Vagina (tissue), 2 donors: ENCODE results near the gene ECT2. TPM values are rescaled to one million over a fixed set of nuclear protein-coding genes. Genes with fewer than 3 reads are reported as not detected.
A peak's percentile ranks its signal among the peaks of the same experiment; 100 is the strongest.

Source experiments
- DNase-seq, 2 donors: peaks; one replicate each; pipeline ENCODE4 v3.0.0-alpha.2; 2017; ENCODE audit errors: extremely low spot score in 2 of 2
- H3K27ac ChIP-seq: fragments of 200-600 bp; sonication (generic); one replicate; pipeline ENCODE4 v1.5.1; 2019
- H3K27me3 ChIP-seq: fragments of 200-600 bp; sonication (generic); one replicate; pipeline ENCODE4 v1.5.1; 2019
- H3K36me3 ChIP-seq, 2 donors: fragments of 200-600 bp; sonication (generic); one replicate each; pipeline ENCODE4 v1.5.1; 2017 to 2019
- H3K4me1 ChIP-seq: fragments of 200-600 bp; sonication (generic); one replicate; pipeline ENCODE4 v1.5.1; 2019
- H3K4me3 ChIP-seq, 2 donors: fragments of 200-600 bp; sonication (generic); 1 replicate in 1 of 2; 2 replicates in 1 of 2; pipeline ENCODE4 v1.5.1; 2016 to 2019
- H3K9me3 ChIP-seq: fragments of 200-600 bp; sonication (generic); one replicate; pipeline ENCODE4 v1.5.1; 2019
- POLR2A ChIP-seq, 2 donors: fragments of 450-650 bp; IDR thresholded peaks; one replicate each; pipeline ENCODE4 v1.6.1; 2017; ENCODE audit warnings: antibody characterized with exemption in 2 of 2, mild to moderate bottlenecking in 2 of 2, moderate library complexity in 2 of 2
- POLR2AphosphoS5 ChIP-seq, 2 donors: sonication (generic); formaldehyde crosslinking; IDR thresholded peaks; one replicate each; pipeline ENCODE4 v1.9.0; 2017; ENCODE audit warnings: antibody characterized with exemption in 2 of 2, mild to moderate bottlenecking in 2 of 2, low read depth in 1 of 2; ENCODE audit not compliant: insufficient read depth in 1 of 2
- intact Hi-C: fragments of 100-400 bp; cut with DNase I; formaldehyde crosslinking; loops from one replicate; pipeline ENCODE4 v1.15.1; 2023
- total RNA-seq: library from RNA; depleted of rRNA; stranded (reverse); fragments of >200 nt; gene quantifications from one replicate; pipeline ENCODE4 v1.2.3, GENCODE V29; 2016
- TF ChIP-seq, protein P1 (sequence below), 3 experiments: fragments of 450-650 bp in 2 of 3; fragments of 200-600 bp in 1 of 3; sonication (generic) in 1 of 3; IDR thresholded peaks; one replicate each; pipeline ENCODE4 v1.5.1; 2017 to 2019; ENCODE audit warnings: antibody characterized with exemption in 3 of 3, mild to moderate bottlenecking in 2 of 3, moderate library complexity in 2 of 3

Gene ECT2
- total RNA-seq, 1 donor from 2014 or later = 6.4 TPM

DNA sequence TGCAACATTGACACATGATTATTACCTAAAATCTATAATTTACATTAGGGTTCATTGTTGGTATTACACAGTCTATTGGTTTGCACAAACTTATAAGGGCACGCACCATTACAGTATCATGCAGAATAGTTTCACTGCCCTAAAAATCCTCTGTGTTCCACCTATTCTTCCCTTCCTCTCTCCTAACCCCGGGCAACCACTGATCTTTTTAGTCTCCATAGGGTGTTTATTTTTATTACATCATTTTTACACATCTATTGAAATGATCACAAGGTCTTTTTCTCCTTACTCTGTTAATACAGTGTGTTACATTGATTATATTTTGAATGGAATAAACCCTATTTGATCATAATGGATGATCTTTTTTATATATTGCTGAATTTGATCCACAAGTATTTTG lies 15.5 kb upstream of the ECT2 start:
- intact Hi-C loops = no loop called here
- no peaks in the 10 kb centered on the region for H3K27me3 ChIP-seq
- TF ChIP-seq, protein P1, sequence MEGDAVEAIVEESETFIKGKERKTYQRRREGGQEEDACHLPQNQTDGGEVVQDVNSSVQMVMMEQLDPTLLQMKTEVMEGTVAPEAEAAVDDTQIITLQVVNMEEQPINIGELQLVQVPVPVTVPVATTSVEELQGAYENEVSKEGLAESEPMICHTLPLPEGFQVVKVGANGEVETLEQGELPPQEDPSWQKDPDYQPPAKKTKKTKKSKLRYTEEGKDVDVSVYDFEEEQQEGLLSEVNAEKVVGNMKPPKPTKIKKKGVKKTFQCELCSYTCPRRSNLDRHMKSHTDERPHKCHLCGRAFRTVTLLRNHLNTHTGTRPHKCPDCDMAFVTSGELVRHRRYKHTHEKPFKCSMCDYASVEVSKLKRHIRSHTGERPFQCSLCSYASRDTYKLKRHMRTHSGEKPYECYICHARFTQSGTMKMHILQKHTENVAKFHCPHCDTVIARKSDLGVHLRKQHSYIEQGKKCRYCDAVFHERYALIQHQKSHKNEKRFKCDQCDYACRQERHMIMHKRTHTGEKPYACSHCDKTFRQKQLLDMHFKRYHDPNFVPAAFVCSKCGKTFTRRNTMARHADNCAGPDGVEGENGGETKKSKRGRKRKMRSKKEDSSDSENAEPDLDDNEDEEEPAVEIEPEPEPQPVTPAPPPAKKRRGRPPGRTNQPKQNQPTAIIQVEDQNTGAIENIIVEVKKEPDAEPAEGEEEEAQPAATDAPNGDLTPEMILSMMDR (IDR thresholded peaks at IDR 0.05) = no peak
- TF ChIP-seq POLR2AphosphoS5 (IDR thresholded peaks at IDR 0.05; ENCODE audit: insufficient read depth in 1 of 2, low read depth in 1 of 2) = no peak
- TF ChIP-seq POLR2A (IDR thresholded peaks at IDR 0.05) = no peak
- H3K27ac ChIP-seq = no peak overlapping the region
- no peaks in the 10 kb centered on the region for H3K4me1 ChIP-seq
- H3K36me3 ChIP-seq = no peaks in the 10 kb centered on the region
- H3K9me3 ChIP-seq = no peaks in the 10 kb centered on the region
- DNase-seq = no peak
- H3K4me3 ChIP-seq = no peak overlapping the region

DNA sequence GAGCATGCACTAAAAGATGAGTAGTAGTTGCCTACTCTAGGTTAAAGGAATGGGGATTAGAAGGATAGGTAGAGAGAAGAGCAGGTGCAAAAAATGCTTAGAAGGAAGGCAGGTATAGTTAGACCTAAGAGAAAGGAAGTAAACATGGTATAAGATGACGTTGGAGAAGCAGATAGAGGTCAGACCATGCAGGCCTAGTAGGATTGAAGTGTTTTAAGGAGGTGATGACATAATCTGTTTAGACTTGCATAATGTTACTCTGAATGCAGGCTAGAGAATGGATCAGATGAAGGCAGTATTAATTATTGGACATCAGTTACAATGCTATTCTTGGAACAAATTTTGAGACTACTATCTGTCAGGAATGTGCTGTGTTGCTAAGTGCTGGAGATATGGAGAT lies 11.1 kb upstream of the ECT2 start:
- TF ChIP-seq POLR2AphosphoS5 (IDR thresholded peaks at IDR 0.05; ENCODE audit: insufficient read depth in 1 of 2, low read depth in 1 of 2) (no peak), POLR2A (IDR thresholded peaks at IDR 0.05) (no peak)
- TF ChIP-seq, protein P1 (IDR thresholded peaks at IDR 0.05) = no peak
- no peaks in the 10 kb centered on the region for H3K27me3 ChIP-seq
- H3K9me3 ChIP-seq = no peaks in the 10 kb centered on the region
- no peak for DNase-seq
- no peaks in the 10 kb centered on the region for H3K36me3 ChIP-seq
- H3K27ac ChIP-seq = no peak overlapping the region
- H3K4me3 ChIP-seq = no peak overlapping the region
- no peaks in the 10 kb centered on the region for H3K4me1 ChIP-seq
- intact Hi-C loops = no loop called here

DNA sequence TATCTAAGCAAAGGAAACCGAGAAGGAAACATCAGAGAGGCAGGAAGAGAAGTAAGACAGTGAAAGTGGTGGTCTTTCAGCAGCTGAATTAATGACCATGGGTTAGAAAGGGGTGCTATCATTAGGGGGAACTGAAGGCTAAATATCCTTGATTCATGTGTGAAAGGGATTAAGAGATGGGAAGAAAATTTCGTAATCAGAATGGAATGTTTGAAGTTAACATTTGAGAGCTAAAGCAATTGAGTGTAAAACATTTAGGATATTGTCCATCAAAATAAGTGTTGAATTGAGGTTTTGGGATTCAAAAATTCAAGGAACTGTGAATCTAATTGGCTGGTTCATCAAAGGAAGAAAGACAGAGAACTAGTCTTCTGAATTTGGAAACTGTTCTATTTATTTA lies 4.1 kb upstream of the ECT2 start:
- peaks cover 19% of the 10 kb centered on the region for H3K4me1 ChIP-seq
- no peak overlapping the region for H3K27ac ChIP-seq
- no peak for DNase-seq
- H3K36me3 ChIP-seq = no peaks in the 10 kb centered on the region
- no peaks in the 10 kb centered on the region for H3K9me3 ChIP-seq
- TF ChIP-seq POLR2A (IDR thresholded peaks at IDR 0.05) (no peak), POLR2AphosphoS5 (IDR thresholded peaks at IDR 0.05; ENCODE audit: insufficient read depth in 1 of 2, low read depth in 1 of 2) (no peak)
- TF ChIP-seq, protein P1 (IDR thresholded peaks at IDR 0.05) = no peak
- no peaks in the 10 kb centered on the region for H3K27me3 ChIP-seq
- intact Hi-C loops = no loop called here
- no peak overlapping the region for H3K4me3 ChIP-seq

DNA sequence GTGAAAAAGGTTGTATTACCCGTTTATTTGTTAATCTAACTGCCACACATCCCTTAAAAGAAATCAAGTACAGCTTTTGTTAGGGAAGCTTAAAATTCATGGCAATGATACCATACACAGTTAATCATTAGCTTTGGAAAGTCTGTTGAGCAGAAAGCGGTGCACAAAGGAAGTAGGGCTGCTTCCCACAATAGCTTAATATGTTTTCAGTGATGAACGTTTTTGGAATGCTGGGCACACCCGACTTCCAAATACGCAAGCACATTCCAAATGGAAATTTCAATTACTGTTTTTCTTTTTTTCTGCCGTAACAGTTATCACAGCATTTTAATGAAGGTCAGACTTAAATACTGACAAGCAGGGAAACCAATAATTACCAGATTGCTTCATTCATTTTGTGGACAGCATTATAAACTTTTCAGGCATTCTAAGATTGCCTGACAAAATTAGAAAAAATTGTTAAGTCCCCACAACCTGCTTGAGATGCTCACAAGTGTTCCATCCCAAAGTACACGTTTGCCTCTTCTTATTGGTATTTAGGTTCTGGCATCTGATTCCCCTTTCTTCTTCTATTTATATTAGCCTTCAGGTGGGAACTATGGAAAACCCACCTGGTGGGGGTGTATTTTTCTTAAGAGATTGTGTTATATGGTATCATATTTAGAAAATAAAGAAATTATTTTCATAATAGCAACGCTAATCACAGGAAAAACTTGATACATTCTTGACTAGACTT lies 1.1 kb upstream of the ECT2 start:
- H3K36me3 ChIP-seq = no peaks in the 10 kb centered on the region
- no peaks in the 10 kb centered on the region for H3K9me3 ChIP-seq
- intact Hi-C loops = no loop called here
- peaks cover 19% of the 10 kb centered on the region for H3K4me1 ChIP-seq
- H3K4me3 ChIP-seq = peak overlapping the region in 1 of 2 donors; percentile 76
- H3K27me3 ChIP-seq = no peaks in the 10 kb centered on the region
- TF ChIP-seq POLR2AphosphoS5 (IDR thresholded peaks at IDR 0.05; ENCODE audit: insufficient read depth in 1 of 2, low read depth in 1 of 2) (no peak), POLR2A (IDR thresholded peaks at IDR 0.05) (no peak)
- TF ChIP-seq, protein P1 (IDR thresholded peaks at IDR 0.05) = no peak
- H3K27ac ChIP-seq = peak overlapping the region; percentile 49
- DNase-seq = no peak

DNA sequence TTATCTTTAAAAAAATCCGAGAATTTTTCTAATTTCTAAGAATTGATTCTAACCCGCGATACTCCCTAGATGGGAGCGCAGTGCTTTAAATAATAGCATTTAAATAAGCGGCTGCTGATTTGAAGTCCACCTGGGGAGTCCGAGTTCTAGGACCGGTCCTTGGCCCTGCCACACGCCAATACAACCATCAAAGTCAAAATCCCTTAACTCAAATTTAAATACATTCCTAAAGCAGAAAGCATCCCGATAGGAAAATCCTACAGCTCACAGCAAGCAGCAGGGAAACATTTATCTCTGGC lies 508 bp upstream of the ECT2 start:
- H3K4me1 ChIP-seq = peaks cover 19% of the 10 kb centered on the region
- no peaks in the 10 kb centered on the region for H3K36me3 ChIP-seq
- H3K27me3 ChIP-seq = no peaks in the 10 kb centered on the region
- intact Hi-C loops = no loop called here
- H3K27ac ChIP-seq = peak overlapping the region; percentile 49
- DNase-seq = no peak
- no peak for TF ChIP-seq POLR2AphosphoS5 (IDR thresholded peaks at IDR 0.05; ENCODE audit: insufficient read depth in 1 of 2, low read depth in 1 of 2)
- TF ChIP-seq, protein P1 (IDR thresholded peaks at IDR 0.05) = no peak
- TF ChIP-seq POLR2A (IDR thresholded peaks at IDR 0.05) = no peak
- no peaks in the 10 kb centered on the region for H3K9me3 ChIP-seq
- peak overlapping the region; percentile 65 to 76 for H3K4me3 ChIP-seq
